ENCODE results near the gene CLCN6.

- TF ChIP-seq CTCF (conservative IDR thresholded peaks at IDR 0.05; ENCODE audit: low read depth, low read length), result no peak
- TF ChIP-seq EZH2 (IDR thresholded peaks at IDR 0.05; ENCODE audit: low read length, unreplicated experiment), result no peak
These were observed 62.5 kb downstream of the CLCN6 start for GRCh38 chr1:11868331-11868980.

All from PC-3 (cell line).